ENCODE data around the gene DCAF5. TPM values are rescaled to one million over a fixed set of nuclear protein-coding genes. Genes with fewer than 3 reads are reported as not detected.
"Not testable (repeated sequence)": the region's sequence is repeated elsewhere in the genome, so short reads cannot be mapped to it uniquely, and the experiment has no call there.

Gene DCAF5
- total RNA-seq, 4 donors from 2014 or later, result 37.4 to 67.1 (median 46.4) TPM

GRCh38 chr14:69183735-69184134, 30.8 kb upstream of the DCAF5 start:
- no peaks in the 10 kb centered on the region for H3K4me1 ChIP-seq
- TF ChIP-seq POLR2AphosphoS5 (IDR thresholded peaks at IDR 0.05), result no peak
- TF ChIP-seq POLR2A (IDR thresholded peaks at IDR 0.05; ENCODE audit: low read depth), result no peak
- no peak for TF ChIP-seq CTCF (IDR thresholded peaks at IDR 0.05)
- no peak overlapping the region for H3K27ac ChIP-seq (replicated peaks in 1 of 4)
- intact Hi-C loops (cut with DNase I), result no loop called here
- WGBS, result 64% methylated on average over 4 of the region's 4 CpGs
- no peak overlapping the region for H3K4me3 ChIP-seq
- DNase-seq (ENCODE audit: extremely low spot score), result no peak
- no peaks in the 10 kb centered on the region for H3K27me3 ChIP-seq
- H3K9me3 ChIP-seq, result no peaks in the 10 kb centered on the region
- no peaks in the 10 kb centered on the region for H3K36me3 ChIP-seq

GRCh38 chr14:69182580-69182979, 29.7 kb upstream of the DCAF5 start:
- H3K4me3 ChIP-seq; H3K4me1 ChIP-seq; intact Hi-C loops (cut with DNase I); H3K27ac ChIP-seq (replicated peaks in 1 of 4); H3K27me3 ChIP-seq; H3K36me3 ChIP-seq; H3K9me3 ChIP-seq; DNase-seq (ENCODE audit: extremely low spot score): not testable (repeated sequence)
- WGBS, result 100% methylated on average over 1 of the region's 1 CpG

- Histone ChIP-seq H3K4me3 (no peak overlapping the region), H3K4me1 (no peaks in the 10 kb centered on the region), H3K36me3 (no peaks in the 10 kb centered on the region), H3K27me3 (no peaks in the 10 kb centered on the region), H3K9me3 (no peaks in the 10 kb centered on the region), H3K27ac (replicated peaks in 1 of 4) (no peak overlapping the region)
- no peak for DNase-seq (ENCODE audit: extremely low spot score)
- intact Hi-C loops (cut with DNase I), result no loop called here
- TF ChIP-seq POLR2AphosphoS5 (IDR thresholded peaks at IDR 0.05) (no peak), EP300 (IDR thresholded peaks at IDR 0.05) (no peak), CTCF (IDR thresholded peaks at IDR 0.05) (no peak), POLR2A (IDR thresholded peaks at IDR 0.05; ENCODE audit: low read depth) (no peak)
Observed at GRCh38 chr14:69181491-69181890, 28.6 kb upstream of the DCAF5 start.

GRCh38 chr14:69175130-69175529, 22.2 kb upstream of the DCAF5 start:
- Histone ChIP-seq H3K27ac (replicated peaks in 1 of 4) (no peak overlapping the region), H3K4me1 (no peaks in the 10 kb centered on the region), H3K9me3 (no peaks in the 10 kb centered on the region), H3K4me3 (no peak overlapping the region), H3K27me3 (no peaks in the 10 kb centered on the region), H3K36me3 (no peaks in the 10 kb centered on the region)
- TF ChIP-seq POLR2AphosphoS5 (IDR thresholded peaks at IDR 0.05), result no peak
- TF ChIP-seq CTCF (IDR thresholded peaks at IDR 0.05), result no peak
- TF ChIP-seq EP300 (IDR thresholded peaks at IDR 0.05), result no peak
- no peak for TF ChIP-seq POLR2A (IDR thresholded peaks at IDR 0.05; ENCODE audit: low read depth)
- intact Hi-C loops (cut with DNase I), result no loop called here
- no peak for DNase-seq (ENCODE audit: extremely low spot score)

GRCh38 chr14:69171569-69171968, 18.6 kb upstream of the DCAF5 start:
- H3K4me3 ChIP-seq, result no peak overlapping the region

More at GRCh38 chr14:69171569-69171968, 18.6 kb upstream of the DCAF5 start:
- DNase-seq (ENCODE audit: extremely low spot score), result no peak
- no peaks in the 10 kb centered on the region for H3K27me3 ChIP-seq
- TF ChIP-seq POLR2A (IDR thresholded peaks at IDR 0.05; ENCODE audit: low read depth) (no peak), CTCF (IDR thresholded peaks at IDR 0.05) (no peak), EP300 (IDR thresholded peaks at IDR 0.05) (no peak), POLR2AphosphoS5 (IDR thresholded peaks at IDR 0.05) (no peak)
- no peak overlapping the region for H3K27ac ChIP-seq (replicated peaks in 1 of 4)
- no peaks in the 10 kb centered on the region for H3K9me3 ChIP-seq
- no peaks in the 10 kb centered on the region for H3K4me1 ChIP-seq
- intact Hi-C loops (cut with DNase I), result no loop called here
- H3K36me3 ChIP-seq, result no peaks in the 10 kb centered on the region
- WGBS, result 93% methylated on average over 2 of the region's 2 CpGs

All from esophagus muscularis mucosa (tissue), 4 donors.